Neuronal stem cell (in vitro differentiated cells): ENCODE results near the gene C2CD4C. TPM values are rescaled to one million over a fixed set of nuclear protein-coding genes. Genes with fewer than 3 reads are reported as not detected.
"Not testable (repeated sequence)": the region's sequence is repeated elsewhere in the genome, so short reads cannot be mapped to it uniquely, and the experiment has no call there.

Experiments
- DNase-seq: peaks from one replicate; pipeline ENCODE4 v3.0.0-alpha.2; 2013; ENCODE audit warnings: low spot score
- H2AFZ ChIP-seq: one replicate; pipeline ENCODE4 v1.6.1; 2013; ENCODE audit warnings: mild to moderate bottlenecking, low read length, inconsistent platforms
- H2AK5ac ChIP-seq: 2 replicates; pipeline ENCODE4 v1.6.1; 2013; ENCODE audit warnings: low read depth, mild to moderate bottlenecking, inconsistent platforms, low read length, moderate library complexity, mixed read lengths
- H2BK120ac ChIP-seq: 2 replicates; pipeline ENCODE4 v1.6.1; 2013; ENCODE audit warnings: low read depth, mild to moderate bottlenecking, inconsistent platforms, low read length, moderate library complexity, mixed read lengths
- H2BK12ac ChIP-seq: one replicate; pipeline ENCODE4 v1.6.1; 2013; ENCODE audit warnings: low read length, inconsistent platforms
- H2BK15ac ChIP-seq: 2 replicates; pipeline ENCODE4 v1.6.1; 2013; ENCODE audit warnings: mild to moderate bottlenecking, low read length, inconsistent platforms, mixed read lengths
- H2BK5ac ChIP-seq: one replicate; pipeline ENCODE4 v1.6.1; 2013; ENCODE audit warnings: inconsistent platforms, mild to moderate bottlenecking, low read length, moderate library complexity
- H3K14ac ChIP-seq: one replicate; pipeline ENCODE4 v1.6.1; 2013; ENCODE audit warnings: low read length, inconsistent platforms
- H3K18ac ChIP-seq: 2 replicates; pipeline ENCODE4 v1.6.1; 2013; ENCODE audit warnings: low read length, inconsistent platforms
- H3K23ac ChIP-seq: 2 replicates; pipeline ENCODE4 v1.6.1; 2013; ENCODE audit warnings: low read depth, mild to moderate bottlenecking, mixed read lengths, low read length, inconsistent platforms; ENCODE audit not compliant: poor library complexity
- H3K27ac ChIP-seq: replicated peaks from 3 replicates; pipeline ENCODE4 v1.5.1; 2013; ENCODE audit warnings: low read length, inconsistent platforms
- H3K27me3 ChIP-seq, 3 experiments: 2 replicates each; pipeline ENCODE4 v1.6.1; 2013; ENCODE audit warnings: low read length in 3 of 3, mild to moderate bottlenecking in 2 of 3, inconsistent platforms in 1 of 3, low read depth in 1 of 3, mixed read lengths in 1 of 3, moderate library complexity in 1 of 3; ENCODE audit not compliant: control insufficient read depth in 3 of 3, insufficient read depth in 3 of 3
- H3K36me3 ChIP-seq, 2 donors: replicated peaks in 1 of 2; 2 replicates each; pipeline ENCODE4 v1.6.1; 2013; ENCODE audit warnings: low read length in 2 of 2; ENCODE audit not compliant: control insufficient read depth in 2 of 2, insufficient read depth in 2 of 2
- H3K4ac ChIP-seq: 2 replicates; pipeline ENCODE4 v1.6.1; 2013; ENCODE audit warnings: inconsistent platforms, mild to moderate bottlenecking, low read length, moderate library complexity
- H3K4me1 ChIP-seq, 2 donors: 1 replicate in 1 of 2; 2 replicates in 1 of 2; pipeline ENCODE4 v1.6.1; 2013; ENCODE audit warnings: low read length in 2 of 2, low read depth in 1 of 2; ENCODE audit not compliant: control insufficient read depth in 2 of 2, insufficient read depth in 1 of 2
- H3K4me2 ChIP-seq: one replicate; pipeline ENCODE4 v1.6.1; 2013; ENCODE audit warnings: mild to moderate bottlenecking, low read length, inconsistent platforms; ENCODE audit not compliant: insufficient read depth, poor library complexity, severe bottlenecking
- H3K4me3 ChIP-seq, 2 donors: 2 replicates each; pipeline ENCODE4 v1.5.1; 2013; ENCODE audit warnings: low read length in 2 of 2, mild to moderate bottlenecking in 2 of 2, inconsistent platforms in 1 of 2, moderate library complexity in 1 of 2
- H3K79me1 ChIP-seq: one replicate; pipeline ENCODE4 v1.6.1; 2013; ENCODE audit warnings: low read depth, mild to moderate bottlenecking, inconsistent platforms, low read length, moderate library complexity
- H3K9ac ChIP-seq: one replicate; pipeline ENCODE4 v1.6.1; 2013; ENCODE audit warnings: mild to moderate bottlenecking, low read depth, low read length, inconsistent platforms; ENCODE audit not compliant: poor library complexity
- H3K9me3 ChIP-seq, 2 donors: replicated peaks in 1 of 2; 2 replicates each; pipeline versions ENCODE3 to v1.6.1; 2013; ENCODE audit warnings: low read length in 2 of 2, mild to moderate bottlenecking in 2 of 2, inconsistent platforms in 1 of 2, low read depth in 1 of 2, mixed read lengths in 1 of 2, moderate library complexity in 1 of 2; ENCODE audit not compliant: control insufficient read depth in 2 of 2, insufficient read depth in 1 of 2
- H4K8ac ChIP-seq: one replicate; pipeline ENCODE4 v1.6.1; 2013; ENCODE audit warnings: low read depth, mild to moderate bottlenecking, inconsistent platforms, low read length, moderate library complexity
- H4K91ac ChIP-seq: one replicate; pipeline ENCODE4 v1.6.1; 2013; ENCODE audit warnings: low read length, low read depth, mild to moderate bottlenecking, inconsistent platforms; ENCODE audit not compliant: poor library complexity
- WGBS, 2 donors: extraction: QIAGEN DNeasy Blood & Tissue Kit; methylation state at CpG; one replicate each; pipeline ENCODE4 v1.1.7; 2013; ENCODE audit warnings: missing lambda C conversion rate in 2 of 2, mixed read lengths in 1 of 2; ENCODE audit not compliant: insufficient read length in 2 of 2, insufficient replicate concordance in 1 of 2; ENCODE audit errors: extremely low coverage in 2 of 2; 5-methylcytosine and 5-hydroxymethylcytosine counted together
- small RNA-seq: library from polyadenylated mRNA; stranded (forward); fragments of <200 nt; extraction: miRNeasy Mini kit (QIAGEN cat#:217004); gene quantifications from one replicate; pipeline ENCODE3, GENCODE V24; 2013; ENCODE audit not compliant: insufficient read depth

Gene C2CD4C

GRCh38 chr19:355536-355935 is 53.4 kb downstream of the C2CD4C start:
- H3K4me1 ChIP-seq, H3K14ac ChIP-seq, H2BK15ac ChIP-seq, H2BK5ac ChIP-seq, H3K27ac ChIP-seq, H3K9ac ChIP-seq, H2BK12ac ChIP-seq, H2BK120ac ChIP-seq, DNase-seq, H3K23ac ChIP-seq, H4K91ac ChIP-seq, H3K4me3 ChIP-seq, H3K18ac ChIP-seq, H3K79me1 ChIP-seq, H3K4me2 ChIP-seq, H3K4ac ChIP-seq, H2AFZ ChIP-seq, H3K36me3 ChIP-seq, H3K27me3 ChIP-seq, H3K9me3 ChIP-seq, H4K8ac ChIP-seq, H2AK5ac ChIP-seq: not testable (repeated sequence)
- WGBS, 2 donors, result no CpG with 5 or more reads among the region's 15 CpGs

Small RNA genes within 50 kb of the gene (small RNA-seq; reads per million reads assigned to genes)
- not detected for gene RNA5SP462
